ENCODE results near the gene KCNQ1OT1. TPM values are rescaled to one million over a fixed set of nuclear protein-coding genes. Genes with fewer than 3 reads are reported as not detected.
A peak's percentile ranks its signal among the peaks of the same experiment; 100 is the strongest.

KCNQ1OT1 gene
- total RNA-seq, 1 experiment from 2014 or later, result 0.18 TPM

GRCh38 chr11:2612884-2613571 is 86.8 kb downstream of the KCNQ1OT1 start:
- DNase-seq (ENCODE audit: low read depth), result no peak

- no peak for DNase-seq (ENCODE audit: low read depth)
Measured at GRCh38 chr11:2609345-2609744, 90.4 kb downstream of the KCNQ1OT1 start.

GRCh38 chr11:2599561-2600189 is 100.1 kb downstream of the KCNQ1OT1 start:
- DNase-seq (ENCODE audit: low read depth), result no peak

- no peak for DNase-seq (ENCODE audit: low read depth)
Measured at GRCh38 chr11:2595204-2595603, 104.6 kb downstream of the KCNQ1OT1 start.

GRCh38 chr11:2594267-2594666 is 105.5 kb downstream of the KCNQ1OT1 start:
- DNase-seq (ENCODE audit: low read depth), result no peak

GRCh38 chr11:2593393-2593950 is 106.3 kb downstream of the KCNQ1OT1 start:
- peak; percentile 13 for DNase-seq (ENCODE audit: low read depth)

GRCh38 chr11:2592559-2593392 is 107.0 kb downstream of the KCNQ1OT1 start:
- no peak for DNase-seq (ENCODE audit: low read depth)

- DNase-seq (ENCODE audit: low read depth), result no peak
Measured at GRCh38 chr11:2591805-2592204, 108.0 kb downstream of the KCNQ1OT1 start.

- DNase-seq (ENCODE audit: low read depth), result no peak
Measured at GRCh38 chr11:2590965-2591754, 108.6 kb downstream of the KCNQ1OT1 start.

GRCh38 chr11:2590131-2590964 is 109.4 kb downstream of the KCNQ1OT1 start:
- DNase-seq (ENCODE audit: low read depth), result no peak

- DNase-seq (ENCODE audit: low read depth), result no peak
Measured at GRCh38 chr11:2589538-2589934, 110.3 kb downstream of the KCNQ1OT1 start.

GRCh38 chr11:2588809-2589537 is 110.8 kb downstream of the KCNQ1OT1 start:
- DNase-seq (ENCODE audit: low read depth), result no peak

- no peak for DNase-seq (ENCODE audit: low read depth)
Measured at GRCh38 chr11:2587976-2588748, 111.6 kb downstream of the KCNQ1OT1 start.

GRCh38 chr11:2587132-2587930 is 112.5 kb downstream of the KCNQ1OT1 start:
- DNase-seq (ENCODE audit: low read depth), result no peak

GRCh38 chr11:2586793-2587131 is 113.0 kb downstream of the KCNQ1OT1 start:
- no peak for DNase-seq (ENCODE audit: low read depth)

- DNase-seq (ENCODE audit: low read depth), result no peak
Measured at GRCh38 chr11:2586087-2586792, 113.6 kb downstream of the KCNQ1OT1 start.

GRCh38 chr11:2585566-2586086 is 114.2 kb downstream of the KCNQ1OT1 start:
- DNase-seq (ENCODE audit: low read depth), result no peak
